SU-DHL-6 (cell line): Measurements from ENCODE around the gene OR51F2.

Source experiments
- CTCF ChIP-seq: fragments of 200-600 bp; sonication (generic); IDR thresholded peaks from one replicate; pipeline ENCODE4 v1.5.1; 2017; ENCODE audit warnings: antibody characterized with exemption, mild to moderate bottlenecking, low read length, moderate library complexity; ENCODE audit not compliant: insufficient read depth, poor library complexity, severe bottlenecking
- EZH2phosphoT487 ChIP-seq: fragments of 200-600 bp; sonication (generic), shearing (Covaris generic); conservative IDR thresholded peaks from 2 replicates; pipeline ENCODE4 v1.6.1; 2018; ENCODE audit warnings: mild to moderate bottlenecking, antibody characterized with exemption, low read length, moderate library complexity, mixed read lengths

GRCh38 chr11:4830909-4831308 lies 9.8 kb downstream of the OR51F2 start:
- no peak for TF ChIP-seq CTCF
- no peak for TF ChIP-seq EZH2phosphoT487
